ENCODE data around the gene SPTAN1. TPM values are rescaled to one million over a fixed set of nuclear protein-coding genes. Genes with fewer than 3 reads are reported as not detected.

The SPTAN1 gene
- total and polyA plus RNA-seq, 2 experiments from 2014 or later: 108 to 195 TPM

DNA sequence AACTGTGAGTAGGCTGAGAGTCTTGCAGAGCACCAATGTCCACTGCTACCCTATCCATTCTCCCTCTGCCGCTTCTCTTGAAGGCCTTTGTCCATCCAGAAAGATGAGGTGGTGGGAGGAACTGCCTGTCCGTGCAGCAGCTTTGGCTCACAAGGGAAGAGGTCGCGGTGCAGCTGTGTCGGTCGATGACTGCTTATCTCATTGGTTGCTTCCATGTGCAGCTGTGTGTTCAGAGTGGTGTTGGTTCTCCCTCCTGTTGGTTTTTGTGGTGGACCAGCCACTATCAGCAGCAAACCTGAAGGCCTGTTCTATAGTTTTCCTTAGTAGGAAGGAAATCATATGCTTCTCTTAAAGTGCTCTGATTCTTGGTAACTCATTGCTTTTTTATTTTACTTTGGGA, 40.7 kb downstream of the SPTAN1 start:
- H3K4me3 Mint-ChIP-seq: no peak overlapping the region
- H3K36me3 Mint-ChIP-seq (ENCODE audit: low read depth): peaks cover 83% of the 10 kb centered on the region
- TF ChIP-seq POLR2AphosphoS5 (IDR thresholded peaks at IDR 0.05; ENCODE audit: low read depth) (no peak), ZNF114 (CRISPR knock-in tag; IDR thresholded peaks at IDR 0.05) (no peak), ZNF331 (CRISPR knock-in tag; IDR thresholded peaks at IDR 0.05; ENCODE audit: low read depth) (no peak), NANOG (IDR thresholded peaks at IDR 0.05; ENCODE audit: borderline replicate concordance) (no peak), EZH2 (IDR thresholded peaks at IDR 0.05; ENCODE audit: low read depth, unreplicated experiment) (no peak), STAT1 (IDR thresholded peaks at IDR 0.05; ENCODE audit: unreplicated experiment) (no peak), EZH2phosphoT487 (IDR thresholded peaks at IDR 0.05; ENCODE audit: unreplicated experiment) (no peak), CREB1 (CRISPR knock-in tag; IDR thresholded peaks at IDR 0.05; ENCODE audit: low read depth) (no peak), ETS1 (IDR thresholded peaks at IDR 0.05) (no peak), JUNB (IDR thresholded peaks at IDR 0.05; ENCODE audit: unreplicated experiment) (no peak)
- TF ChIP-seq, protein P1, sequence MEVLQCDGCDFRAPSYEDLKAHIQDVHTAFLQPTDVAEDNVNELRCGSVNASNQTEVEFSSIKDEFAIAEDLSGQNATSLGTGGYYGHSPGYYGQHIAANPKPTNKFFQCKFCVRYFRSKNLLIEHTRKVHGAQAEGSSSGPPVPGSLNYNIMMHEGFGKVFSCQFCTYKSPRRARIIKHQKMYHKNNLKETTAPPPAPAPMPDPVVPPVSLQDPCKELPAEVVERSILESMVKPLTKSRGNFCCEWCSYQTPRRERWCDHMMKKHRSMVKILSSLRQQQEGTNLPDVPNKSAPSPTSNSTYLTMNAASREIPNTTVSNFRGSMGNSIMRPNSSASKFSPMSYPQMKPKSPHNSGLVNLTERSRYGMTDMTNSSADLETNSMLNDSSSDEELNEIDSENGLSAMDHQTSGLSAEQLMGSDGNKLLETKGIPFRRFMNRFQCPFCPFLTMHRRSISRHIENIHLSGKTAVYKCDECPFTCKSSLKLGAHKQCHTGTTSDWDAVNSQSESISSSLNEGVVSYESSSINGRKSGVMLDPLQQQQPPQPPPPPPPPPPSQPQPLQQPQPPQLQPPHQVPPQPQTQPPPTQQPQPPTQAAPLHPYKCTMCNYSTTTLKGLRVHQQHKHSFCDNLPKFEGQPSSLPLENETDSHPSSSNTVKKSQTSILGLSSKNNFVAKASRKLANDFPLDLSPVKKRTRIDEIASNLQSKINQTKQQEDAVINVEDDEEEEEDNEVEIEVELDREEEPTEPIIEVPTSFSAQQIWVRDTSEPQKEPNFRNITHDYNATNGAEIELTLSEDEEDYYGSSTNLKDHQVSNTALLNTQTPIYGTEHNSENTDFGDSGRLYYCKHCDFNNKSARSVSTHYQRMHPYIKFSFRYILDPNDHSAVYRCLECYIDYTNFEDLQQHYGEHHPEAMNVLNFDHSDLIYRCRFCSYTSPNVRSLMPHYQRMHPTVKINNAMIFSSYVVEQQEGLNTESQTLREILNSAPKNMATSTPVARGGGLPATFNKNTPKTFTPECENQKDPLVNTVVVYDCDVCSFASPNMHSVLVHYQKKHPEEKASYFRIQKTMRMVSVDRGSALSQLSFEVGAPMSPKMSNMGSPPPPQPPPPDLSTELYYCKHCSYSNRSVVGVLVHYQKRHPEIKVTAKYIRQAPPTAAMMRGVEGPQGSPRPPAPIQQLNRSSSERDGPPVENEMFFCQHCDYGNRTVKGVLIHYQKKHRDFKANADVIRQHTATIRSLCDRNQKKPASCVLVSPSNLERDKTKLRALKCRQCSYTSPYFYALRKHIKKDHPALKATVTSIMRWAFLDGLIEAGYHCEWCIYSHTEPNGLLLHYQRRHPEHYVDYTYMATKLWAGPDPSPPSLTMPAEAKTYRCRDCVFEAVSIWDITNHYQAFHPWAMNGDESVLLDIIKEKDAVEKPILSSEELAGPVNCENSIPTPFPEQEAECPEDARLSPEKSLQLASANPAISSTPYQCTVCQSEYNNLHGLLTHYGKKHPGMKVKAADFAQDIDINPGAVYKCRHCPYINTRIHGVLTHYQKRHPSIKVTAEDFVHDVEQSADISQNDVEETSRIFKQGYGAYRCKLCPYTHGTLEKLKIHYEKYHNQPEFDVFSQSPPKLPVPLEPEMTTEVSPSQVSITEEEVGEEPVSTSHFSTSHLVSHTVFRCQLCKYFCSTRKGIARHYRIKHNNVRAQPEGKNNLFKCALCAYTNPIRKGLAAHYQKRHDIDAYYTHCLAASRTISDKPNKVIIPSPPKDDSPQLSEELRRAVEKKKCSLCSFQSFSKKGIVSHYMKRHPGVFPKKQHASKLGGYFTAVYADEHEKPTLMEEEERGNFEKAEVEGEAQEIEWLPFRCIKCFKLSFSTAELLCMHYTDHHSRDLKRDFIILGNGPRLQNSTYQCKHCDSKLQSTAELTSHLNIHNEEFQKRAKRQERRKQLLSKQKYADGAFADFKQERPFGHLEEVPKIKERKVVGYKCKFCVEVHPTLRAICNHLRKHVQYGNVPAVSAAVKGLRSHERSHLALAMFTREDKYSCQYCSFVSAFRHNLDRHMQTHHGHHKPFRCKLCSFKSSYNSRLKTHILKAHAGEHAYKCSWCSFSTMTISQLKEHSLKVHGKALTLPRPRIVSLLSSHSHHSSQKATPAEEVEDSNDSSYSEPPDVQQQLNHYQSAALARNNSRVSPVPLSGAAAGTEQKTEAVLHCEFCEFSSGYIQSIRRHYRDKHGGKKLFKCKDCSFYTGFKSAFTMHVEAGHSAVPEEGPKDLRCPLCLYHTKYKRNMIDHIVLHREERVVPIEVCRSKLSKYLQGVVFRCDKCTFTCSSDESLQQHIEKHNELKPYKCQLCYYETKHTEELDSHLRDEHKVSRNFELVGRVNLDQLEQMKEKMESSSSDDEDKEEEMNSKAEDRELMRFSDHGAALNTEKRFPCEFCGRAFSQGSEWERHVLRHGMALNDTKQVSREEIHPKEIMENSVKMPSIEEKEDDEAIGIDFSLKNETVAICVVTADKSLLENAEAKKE (CRISPR knock-in tag; IDR thresholded peaks at IDR 0.05): no peak
- TF ChIP-seq, protein P2, sequence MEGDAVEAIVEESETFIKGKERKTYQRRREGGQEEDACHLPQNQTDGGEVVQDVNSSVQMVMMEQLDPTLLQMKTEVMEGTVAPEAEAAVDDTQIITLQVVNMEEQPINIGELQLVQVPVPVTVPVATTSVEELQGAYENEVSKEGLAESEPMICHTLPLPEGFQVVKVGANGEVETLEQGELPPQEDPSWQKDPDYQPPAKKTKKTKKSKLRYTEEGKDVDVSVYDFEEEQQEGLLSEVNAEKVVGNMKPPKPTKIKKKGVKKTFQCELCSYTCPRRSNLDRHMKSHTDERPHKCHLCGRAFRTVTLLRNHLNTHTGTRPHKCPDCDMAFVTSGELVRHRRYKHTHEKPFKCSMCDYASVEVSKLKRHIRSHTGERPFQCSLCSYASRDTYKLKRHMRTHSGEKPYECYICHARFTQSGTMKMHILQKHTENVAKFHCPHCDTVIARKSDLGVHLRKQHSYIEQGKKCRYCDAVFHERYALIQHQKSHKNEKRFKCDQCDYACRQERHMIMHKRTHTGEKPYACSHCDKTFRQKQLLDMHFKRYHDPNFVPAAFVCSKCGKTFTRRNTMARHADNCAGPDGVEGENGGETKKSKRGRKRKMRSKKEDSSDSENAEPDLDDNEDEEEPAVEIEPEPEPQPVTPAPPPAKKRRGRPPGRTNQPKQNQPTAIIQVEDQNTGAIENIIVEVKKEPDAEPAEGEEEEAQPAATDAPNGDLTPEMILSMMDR (conservative IDR thresholded peaks at IDR 0.05; ENCODE audit: low read depth in 2 of 2): no peak
- TF ChIP-seq, protein P3, sequence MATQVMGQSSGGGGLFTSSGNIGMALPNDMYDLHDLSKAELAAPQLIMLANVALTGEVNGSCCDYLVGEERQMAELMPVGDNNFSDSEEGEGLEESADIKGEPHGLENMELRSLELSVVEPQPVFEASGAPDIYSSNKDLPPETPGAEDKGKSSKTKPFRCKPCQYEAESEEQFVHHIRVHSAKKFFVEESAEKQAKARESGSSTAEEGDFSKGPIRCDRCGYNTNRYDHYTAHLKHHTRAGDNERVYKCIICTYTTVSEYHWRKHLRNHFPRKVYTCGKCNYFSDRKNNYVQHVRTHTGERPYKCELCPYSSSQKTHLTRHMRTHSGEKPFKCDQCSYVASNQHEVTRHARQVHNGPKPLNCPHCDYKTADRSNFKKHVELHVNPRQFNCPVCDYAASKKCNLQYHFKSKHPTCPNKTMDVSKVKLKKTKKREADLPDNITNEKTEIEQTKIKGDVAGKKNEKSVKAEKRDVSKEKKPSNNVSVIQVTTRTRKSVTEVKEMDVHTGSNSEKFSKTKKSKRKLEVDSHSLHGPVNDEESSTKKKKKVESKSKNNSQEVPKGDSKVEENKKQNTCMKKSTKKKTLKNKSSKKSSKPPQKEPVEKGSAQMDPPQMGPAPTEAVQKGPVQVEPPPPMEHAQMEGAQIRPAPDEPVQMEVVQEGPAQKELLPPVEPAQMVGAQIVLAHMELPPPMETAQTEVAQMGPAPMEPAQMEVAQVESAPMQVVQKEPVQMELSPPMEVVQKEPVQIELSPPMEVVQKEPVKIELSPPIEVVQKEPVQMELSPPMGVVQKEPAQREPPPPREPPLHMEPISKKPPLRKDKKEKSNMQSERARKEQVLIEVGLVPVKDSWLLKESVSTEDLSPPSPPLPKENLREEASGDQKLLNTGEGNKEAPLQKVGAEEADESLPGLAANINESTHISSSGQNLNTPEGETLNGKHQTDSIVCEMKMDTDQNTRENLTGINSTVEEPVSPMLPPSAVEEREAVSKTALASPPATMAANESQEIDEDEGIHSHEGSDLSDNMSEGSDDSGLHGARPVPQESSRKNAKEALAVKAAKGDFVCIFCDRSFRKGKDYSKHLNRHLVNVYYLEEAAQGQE (IDR thresholded peaks at IDR 0.05; ENCODE audit: unreplicated experiment): no peak

More for the DNA sequence above, 40.7 kb downstream of the SPTAN1 start:
- DNase-seq (ENCODE audit: low spot score): no peak
- no peaks in the 10 kb centered on the region for H3K4me1 Mint-ChIP-seq
- H3K9me3 Mint-ChIP-seq: no peaks in the 10 kb centered on the region
- Histone ChIP-seq H3K79me2 (replicated peaks; ENCODE audit: insufficient read depth) (no peaks in the 10 kb centered on the region), H3K4me1 (ENCODE audit: insufficient read depth) (no peaks in the 10 kb centered on the region), H2AFZ (no peak overlapping the region), H3K4me2 (no peak overlapping the region), H3K27me3 (ENCODE audit: insufficient read depth) (no peaks in the 10 kb centered on the region), H3K27ac (ENCODE audit: low read depth) (no peak overlapping the region), H4K20me1 (replicated peaks; ENCODE audit: insufficient read depth) (no peaks in the 10 kb centered on the region; the same call in none of the 2 replicates), H3F3A (replicated peaks; ENCODE audit: low read depth) (0 out of 2 replicates have a peak, but pooled peaks cover 3% of the 10 kb centered on the region), H3K4me3 (no peak overlapping the region), H3K9me2 (ENCODE audit: insufficient read depth) (no peaks in the 10 kb centered on the region), H3K36me3 (ENCODE audit: insufficient read depth) (peaks cover 60% of the 10 kb centered on the region)
- H3K27me3 Mint-ChIP-seq (ENCODE audit: insufficient read depth, low read depth, poor library complexity): no peaks in the 10 kb centered on the region
- no peak overlapping the region for H3K27ac Mint-ChIP-seq
- ATAC-seq: no peak
